ENCODE measurements around the gene C17orf107.

DNA sequence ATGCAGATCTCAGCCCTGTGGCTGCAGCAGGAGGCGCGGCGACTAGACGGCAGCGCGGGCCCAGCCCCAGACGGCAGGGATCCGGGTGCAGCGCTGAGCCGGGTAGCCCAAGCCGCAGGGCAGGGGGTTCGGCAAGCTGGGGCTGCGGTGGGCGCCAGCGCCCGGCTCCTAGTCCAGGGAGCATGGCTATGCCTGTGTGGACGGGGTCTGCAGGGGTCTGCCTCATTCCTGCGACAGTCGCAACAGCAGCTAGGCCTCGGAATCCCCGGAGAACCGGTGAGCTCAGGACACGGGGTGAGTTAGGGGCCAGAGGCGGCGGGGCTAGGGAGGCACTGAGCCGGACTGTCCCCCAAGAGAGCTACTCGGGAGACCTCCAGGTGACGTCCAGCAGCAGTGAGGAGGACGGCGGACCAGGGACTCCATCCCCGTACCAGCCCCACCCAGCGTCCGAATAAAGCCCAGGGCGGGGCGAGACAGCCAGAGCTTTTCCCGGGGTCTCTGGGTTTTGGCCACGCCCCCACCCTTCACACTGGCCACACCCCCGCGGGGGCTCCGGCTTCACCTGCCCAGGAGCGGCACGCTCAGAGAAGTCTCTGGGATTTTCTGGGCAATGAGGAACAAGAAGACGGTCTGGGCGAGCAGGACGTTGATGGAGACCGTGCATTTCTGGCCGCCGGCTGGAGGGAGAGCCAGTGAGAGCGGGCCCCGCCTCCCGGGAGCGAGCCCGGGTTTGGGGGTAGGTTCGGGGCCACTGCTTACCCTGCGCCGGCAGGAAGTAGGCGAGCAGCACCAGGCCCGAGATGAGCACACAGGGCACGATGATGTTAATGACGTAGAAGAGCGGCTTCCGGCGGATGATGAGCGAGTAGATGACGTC lies 1.1 kb downstream of the C17orf107 start:
- TF ChIP-seq, protein P1, sequence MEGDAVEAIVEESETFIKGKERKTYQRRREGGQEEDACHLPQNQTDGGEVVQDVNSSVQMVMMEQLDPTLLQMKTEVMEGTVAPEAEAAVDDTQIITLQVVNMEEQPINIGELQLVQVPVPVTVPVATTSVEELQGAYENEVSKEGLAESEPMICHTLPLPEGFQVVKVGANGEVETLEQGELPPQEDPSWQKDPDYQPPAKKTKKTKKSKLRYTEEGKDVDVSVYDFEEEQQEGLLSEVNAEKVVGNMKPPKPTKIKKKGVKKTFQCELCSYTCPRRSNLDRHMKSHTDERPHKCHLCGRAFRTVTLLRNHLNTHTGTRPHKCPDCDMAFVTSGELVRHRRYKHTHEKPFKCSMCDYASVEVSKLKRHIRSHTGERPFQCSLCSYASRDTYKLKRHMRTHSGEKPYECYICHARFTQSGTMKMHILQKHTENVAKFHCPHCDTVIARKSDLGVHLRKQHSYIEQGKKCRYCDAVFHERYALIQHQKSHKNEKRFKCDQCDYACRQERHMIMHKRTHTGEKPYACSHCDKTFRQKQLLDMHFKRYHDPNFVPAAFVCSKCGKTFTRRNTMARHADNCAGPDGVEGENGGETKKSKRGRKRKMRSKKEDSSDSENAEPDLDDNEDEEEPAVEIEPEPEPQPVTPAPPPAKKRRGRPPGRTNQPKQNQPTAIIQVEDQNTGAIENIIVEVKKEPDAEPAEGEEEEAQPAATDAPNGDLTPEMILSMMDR (IDR thresholded peaks at IDR 0.05), result no peak
- TF ChIP-seq POLR2A (IDR thresholded peaks at IDR 0.05), result no peak
